GM18505 (cell line): ENCODE data around the gene KHDC3L.
"Not testable (repeated sequence)": the region's sequence is repeated elsewhere in the genome, so short reads cannot be mapped to it uniquely, and the experiment has no call there.

ENCODE experiments used
- ATAC-seq: cut with Tn5 transposase; IDR thresholded peaks from one replicate; pipeline ENCODE4 v1.9.1; 2021; ENCODE audit not compliant: unreplicated experiment
- POLR2A ChIP-seq: IDR thresholded peaks from 4 replicates; pipeline ENCODE4 v1.6.1; 2011; ENCODE audit warnings: borderline replicate concordance; ENCODE audit not compliant: insufficient read depth, insufficient read length; ENCODE audit errors: extremely low read depth

KHDC3L gene

GRCh38 chr6:73362869-73363536, 545 bp downstream of the KHDC3L start:
- no peak for TF ChIP-seq POLR2A

DNA sequence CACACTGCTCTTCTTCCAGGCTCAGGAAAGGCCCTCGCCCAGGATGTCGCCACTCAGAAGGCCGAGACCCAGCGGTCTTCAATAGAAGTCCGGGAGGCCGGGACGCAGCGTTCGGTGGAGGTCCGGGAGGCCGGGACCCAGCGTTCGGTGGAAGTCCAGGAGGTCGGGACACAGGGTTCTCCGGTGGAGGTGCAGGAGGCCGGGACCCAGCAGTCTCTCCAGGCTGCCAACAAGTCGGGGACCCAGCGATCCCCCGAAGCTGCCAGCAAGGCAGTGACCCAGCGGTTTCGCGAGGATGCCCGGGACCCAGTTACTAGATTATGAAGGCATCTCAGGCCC, 1.0 kb downstream of the KHDC3L start:
- no peak for ATAC-seq

More at GRCh38 chr6:73362869-73363536, 545 bp downstream of the KHDC3L start:
- no peak for ATAC-seq

GRCh38 chr6:73364121-73364520, 1.7 kb downstream of the KHDC3L start:
- no peak for TF ChIP-seq POLR2A
- no peak for ATAC-seq

More for the DNA sequence above, 1.0 kb downstream of the KHDC3L start:
- TF ChIP-seq POLR2A = no peak

DNA sequence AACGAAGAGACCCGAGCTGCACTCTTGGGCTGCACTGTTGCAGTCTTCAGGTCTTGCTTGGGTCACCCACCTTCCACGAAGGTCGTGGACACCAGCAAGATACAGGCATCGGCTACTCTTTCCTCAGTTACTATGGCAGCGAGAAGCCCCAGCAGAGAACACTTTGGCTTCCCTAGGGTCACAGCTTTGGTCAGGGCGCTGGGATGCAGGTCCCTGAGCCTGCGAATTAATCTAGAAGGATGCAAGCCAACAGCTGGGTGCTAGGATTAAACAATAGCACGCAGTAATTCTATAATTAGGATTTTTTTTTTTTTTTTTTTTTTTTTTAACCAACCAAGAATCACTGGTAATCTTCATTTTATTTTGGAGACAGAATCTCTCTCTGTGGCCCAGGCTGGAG, 2.1 kb downstream of the KHDC3L start:
- ATAC-seq = no peak
- no peak for TF ChIP-seq POLR2A

DNA sequence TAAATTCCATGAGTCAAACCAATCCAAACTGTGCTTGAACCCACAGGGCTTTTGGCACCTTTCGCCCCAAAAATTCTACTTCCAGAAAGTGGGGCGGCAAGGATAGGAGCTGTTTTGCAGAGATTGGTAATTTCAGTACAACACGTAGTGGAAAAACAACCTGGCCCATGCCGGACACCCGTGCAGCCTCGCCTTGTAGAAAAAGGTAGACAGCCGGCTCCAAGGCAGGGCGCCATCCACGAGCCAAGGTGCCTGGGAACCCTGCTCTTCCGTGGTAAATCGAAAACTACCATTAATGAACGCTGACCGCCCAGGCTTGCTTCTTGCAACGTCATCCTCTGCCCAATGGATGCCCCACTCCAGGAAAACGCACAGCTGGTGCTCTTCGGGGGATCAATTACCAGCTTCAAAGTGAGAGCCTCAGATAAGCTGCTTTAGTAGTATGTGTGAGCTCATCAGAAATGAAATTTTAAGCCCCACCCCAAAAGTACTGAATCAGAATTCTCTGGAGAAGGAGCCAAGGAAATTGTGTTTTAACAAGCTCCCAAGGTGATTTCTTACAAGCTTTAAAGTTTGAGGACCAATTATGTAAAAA, 5.4 kb downstream of the KHDC3L start:
- TF ChIP-seq POLR2A = no peak
- ATAC-seq = no peak

GRCh38 chr6:73368675-73369074, 6.2 kb downstream of the KHDC3L start:
- TF ChIP-seq POLR2A = no peak
- ATAC-seq = no peak

- ATAC-seq = no peak
- no peak for TF ChIP-seq POLR2A
Observed at GRCh38 chr6:73369157-73369556, 6.7 kb downstream of the KHDC3L start.

- TF ChIP-seq POLR2A = no peak
- ATAC-seq = no peak
Observed at GRCh38 chr6:73369563-73369962, 7.1 kb downstream of the KHDC3L start, which contains the start of gene OOEP. Gene OOEP (minus strand): TSS chr6:73369897. CDS start chr6:73369792, 105 bp downstream.

DNA sequence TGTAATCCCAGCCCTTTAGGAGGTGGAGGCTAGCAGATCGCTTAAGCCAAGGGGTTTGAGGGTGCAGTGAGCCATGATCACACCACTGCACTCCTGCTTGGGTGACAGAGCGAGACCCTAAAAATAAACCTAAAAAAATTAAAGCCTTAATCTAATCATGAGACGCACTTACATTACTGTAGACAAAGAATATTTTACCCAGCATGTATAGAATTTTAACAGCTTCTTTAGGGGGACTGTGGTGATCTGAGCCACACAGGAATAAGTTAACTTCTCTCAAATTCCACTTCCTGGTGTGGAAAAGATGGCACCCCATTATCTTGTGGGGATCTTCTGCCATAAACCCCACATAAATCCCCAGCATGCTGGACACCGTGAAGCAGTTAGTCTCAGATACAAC, 9.5 kb downstream of the KHDC3L start:
- TF ChIP-seq POLR2A = no peak
- ATAC-seq = no peak

DNA sequence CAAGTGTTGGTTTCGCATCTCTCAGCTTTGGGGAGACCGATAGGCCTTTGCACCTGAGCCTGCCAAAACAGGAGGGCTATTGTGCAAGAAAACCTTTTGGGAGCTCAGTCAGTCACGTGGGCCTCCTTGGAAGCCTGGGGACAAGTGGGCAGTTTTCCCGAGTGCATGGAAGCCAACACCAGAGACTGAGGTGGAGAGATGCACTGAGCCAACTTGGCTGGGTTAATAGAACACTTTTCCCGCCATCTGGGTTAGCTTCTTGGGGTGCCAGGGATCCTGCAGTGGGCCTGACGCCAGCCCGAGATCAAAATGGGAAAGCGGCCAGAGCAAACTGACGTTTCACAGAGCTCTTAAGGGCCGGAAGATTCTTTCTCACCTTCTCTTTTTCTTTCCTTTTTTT, 10.1 kb downstream of the KHDC3L start:
- no peak for TF ChIP-seq POLR2A
- no peak for ATAC-seq

DNA sequence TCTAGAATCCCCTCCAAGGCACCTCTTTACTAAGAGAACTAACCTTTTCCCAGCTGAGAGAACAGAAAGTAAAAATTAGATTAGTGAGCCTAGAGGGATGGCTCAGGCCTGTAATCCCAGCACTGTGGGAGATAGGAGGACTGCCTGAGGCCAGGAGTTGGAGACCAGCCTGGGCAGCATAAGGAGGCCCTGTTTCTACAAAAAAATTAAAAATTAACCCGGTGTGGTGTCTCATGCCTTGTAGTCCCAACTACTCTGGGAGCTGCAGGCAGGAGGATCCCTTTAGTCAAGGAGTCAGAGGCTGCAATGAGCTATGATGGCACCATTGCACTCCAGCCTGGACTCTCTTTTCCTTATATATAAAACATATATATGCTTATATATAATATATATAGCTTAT, 12.8 kb downstream of the KHDC3L start:
- TF ChIP-seq POLR2A = no peak
- no peak for ATAC-seq

DNA sequence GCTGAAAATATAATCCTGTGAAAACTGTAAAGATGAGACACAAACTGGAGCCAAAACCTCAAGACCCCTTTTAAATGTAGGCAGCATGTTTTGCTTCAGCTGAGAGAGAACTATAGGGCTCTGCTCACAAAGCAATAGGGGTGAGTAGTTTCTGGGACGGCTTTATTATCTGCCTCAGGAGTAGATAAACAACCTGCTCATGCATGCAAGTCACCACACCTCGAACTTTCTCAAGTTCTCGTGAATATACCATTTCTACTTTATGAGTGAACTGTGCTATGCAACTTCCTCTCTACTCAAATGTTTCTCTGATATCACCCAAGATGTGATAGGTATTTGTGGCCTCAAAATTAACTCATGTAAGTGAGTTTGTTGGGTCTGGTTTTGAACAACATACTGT, 14.8 kb downstream of the KHDC3L start:
- peak; percentile 48 for ATAC-seq
- no peak for TF ChIP-seq POLR2A

- not testable (repeated sequence) for ATAC-seq
Observed at GRCh38 chr6:73381531-73381930, 19.1 kb downstream of the KHDC3L start.

DNA sequence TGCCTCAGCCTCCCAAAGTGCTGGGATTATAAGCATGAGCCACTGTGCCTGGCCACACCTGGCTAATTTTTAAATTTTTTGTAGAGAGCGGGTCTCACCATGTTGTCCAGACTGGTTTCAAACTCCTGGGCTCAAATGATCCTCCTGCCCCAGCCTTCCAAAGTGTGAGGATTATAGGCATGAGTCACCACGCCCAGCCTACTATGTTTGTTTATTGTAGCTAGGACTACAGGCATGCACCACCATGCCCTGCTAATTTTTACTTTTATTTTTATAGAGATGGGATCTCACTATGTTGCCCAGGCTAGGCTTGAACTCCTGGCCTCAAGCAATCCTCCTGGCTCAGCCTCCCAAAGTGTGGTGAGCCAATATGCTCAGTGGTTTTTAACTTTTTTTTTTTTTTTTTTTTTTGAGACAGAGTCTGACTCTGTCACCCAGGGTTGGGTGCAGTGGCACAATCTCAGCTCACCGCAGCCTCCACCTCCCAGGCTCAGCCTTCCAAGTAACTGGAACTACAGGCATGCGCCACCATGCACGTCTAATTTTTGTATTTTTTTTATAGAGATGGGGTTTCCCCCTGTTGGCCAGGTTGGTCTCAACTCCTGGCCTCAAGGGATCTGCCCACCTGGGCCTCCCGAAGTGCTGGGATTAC, 20.1 kb downstream of the KHDC3L start:
- no peak for TF ChIP-seq POLR2A
- no peak for ATAC-seq
